ENCODE measurements around the gene ANKS4B. TPM values are rescaled to one million over a fixed set of nuclear protein-coding genes. Genes with fewer than 3 reads are reported as not detected.

Gene ANKS4B, protein sequence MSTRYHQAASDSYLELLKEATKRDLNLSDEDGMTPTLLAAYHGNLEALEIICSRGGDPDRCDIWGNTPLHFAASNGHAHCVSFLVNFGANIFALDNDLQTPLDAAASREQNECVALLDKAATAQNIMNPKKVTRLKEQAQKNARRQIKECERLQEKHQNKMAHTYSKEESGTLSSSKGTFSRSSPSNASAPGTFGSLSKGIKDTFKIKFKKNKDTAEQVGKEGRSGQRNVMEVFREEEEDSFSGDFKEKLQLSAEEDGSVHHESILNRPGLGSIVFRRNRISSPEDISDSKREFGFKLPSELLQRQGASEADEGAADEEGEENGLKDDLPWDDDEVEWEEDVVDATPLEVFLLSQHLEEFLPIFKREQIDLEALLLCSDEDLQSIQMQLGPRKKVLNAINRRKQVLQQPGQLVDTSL
- total RNA-seq (not detected in 2 replicates), polyA plus RNA-seq (not detected in 2 replicates)

DNA sequence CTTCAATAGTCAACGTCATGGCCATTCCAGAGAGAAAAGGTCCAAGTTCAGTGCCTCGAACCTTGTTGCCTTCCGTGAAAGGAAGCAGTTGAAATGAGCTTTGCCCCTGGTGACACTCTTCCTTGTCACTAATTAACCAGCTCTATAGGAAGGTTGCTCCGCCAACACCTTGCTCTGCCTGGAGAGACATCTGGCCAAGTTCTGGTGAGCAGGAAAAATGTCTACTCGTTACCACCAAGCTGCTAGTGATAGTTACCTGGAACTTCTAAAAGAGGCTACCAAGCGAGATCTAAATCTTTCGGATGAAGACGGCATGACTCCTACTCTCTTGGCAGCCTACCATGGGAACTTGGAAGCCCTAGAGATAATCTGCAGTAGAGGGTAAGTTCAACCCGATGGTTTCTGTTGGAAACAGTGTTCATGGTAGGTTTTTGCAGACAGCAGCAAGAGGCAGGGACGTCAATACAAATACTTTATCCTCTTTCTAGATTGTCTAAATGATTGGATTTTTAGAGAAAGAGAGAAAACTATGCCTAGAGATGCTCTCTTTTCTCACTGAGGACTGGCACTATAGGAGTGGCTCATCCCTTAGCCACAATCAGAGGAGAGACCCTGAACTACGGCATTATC, at the start of gene ANKS4B:
Gene ANKS4B, plus strand, starts transcription at position 179 of the 630 bp plus-strand sequence. Its CDS starts 39 bp downstream, at position 218.
- H3K36me3 ChIP-seq, result no peaks in the 10 kb centered on the region
- H3K27ac ChIP-seq, result no peak within 1 kb of the TSS
- no peak for DNase-seq (ENCODE audit: low read depth in 1 of 2, low spot score in 1 of 2)
- H3K4me3 ChIP-seq, result no peak within 1 kb of the TSS
- no peaks in the 10 kb centered on the region for H3K9me3 ChIP-seq (ENCODE audit: low read depth)
- no peaks in the 10 kb centered on the region for H3K4me1 ChIP-seq (ENCODE audit: low read depth)
- no peaks in the 10 kb centered on the region for H3K27me3 ChIP-seq
- TF ChIP-seq, protein P1, sequence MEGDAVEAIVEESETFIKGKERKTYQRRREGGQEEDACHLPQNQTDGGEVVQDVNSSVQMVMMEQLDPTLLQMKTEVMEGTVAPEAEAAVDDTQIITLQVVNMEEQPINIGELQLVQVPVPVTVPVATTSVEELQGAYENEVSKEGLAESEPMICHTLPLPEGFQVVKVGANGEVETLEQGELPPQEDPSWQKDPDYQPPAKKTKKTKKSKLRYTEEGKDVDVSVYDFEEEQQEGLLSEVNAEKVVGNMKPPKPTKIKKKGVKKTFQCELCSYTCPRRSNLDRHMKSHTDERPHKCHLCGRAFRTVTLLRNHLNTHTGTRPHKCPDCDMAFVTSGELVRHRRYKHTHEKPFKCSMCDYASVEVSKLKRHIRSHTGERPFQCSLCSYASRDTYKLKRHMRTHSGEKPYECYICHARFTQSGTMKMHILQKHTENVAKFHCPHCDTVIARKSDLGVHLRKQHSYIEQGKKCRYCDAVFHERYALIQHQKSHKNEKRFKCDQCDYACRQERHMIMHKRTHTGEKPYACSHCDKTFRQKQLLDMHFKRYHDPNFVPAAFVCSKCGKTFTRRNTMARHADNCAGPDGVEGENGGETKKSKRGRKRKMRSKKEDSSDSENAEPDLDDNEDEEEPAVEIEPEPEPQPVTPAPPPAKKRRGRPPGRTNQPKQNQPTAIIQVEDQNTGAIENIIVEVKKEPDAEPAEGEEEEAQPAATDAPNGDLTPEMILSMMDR (IDR thresholded peaks at IDR 0.05; ENCODE audit: low read depth, low read length), result no peak

DNA sequence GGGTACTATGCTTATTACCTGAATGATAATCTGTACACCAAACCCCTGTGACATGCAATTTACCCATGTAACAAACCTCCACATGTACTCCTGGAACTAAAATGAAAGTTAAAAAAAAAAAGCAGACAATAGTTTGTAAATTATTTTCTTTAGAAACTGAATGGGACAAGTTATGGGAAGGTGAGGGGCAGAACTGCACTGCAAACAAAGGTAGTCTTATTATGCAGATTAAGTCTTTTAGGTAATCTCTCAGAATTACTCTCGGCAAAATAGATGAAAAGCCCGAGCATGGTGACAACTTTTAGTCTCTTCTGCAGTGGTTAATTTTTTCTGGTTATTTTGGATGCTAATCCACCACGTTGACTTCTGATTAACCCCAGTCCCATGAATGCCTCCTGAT, 49.5 kb upstream of the ANKS4B start:
- no peak for DNase-seq (ENCODE audit: low read depth in 1 of 2, low spot score in 1 of 2)
- TF ChIP-seq, protein P1 (IDR thresholded peaks at IDR 0.05; ENCODE audit: low read depth, low read length), result no peak
- Histone ChIP-seq H3K27me3 (no peaks in the 10 kb centered on the region), H3K4me1 (ENCODE audit: low read depth) (no peaks in the 10 kb centered on the region), H3K27ac (no peak overlapping the region), H3K4me3 (no peak overlapping the region), H3K9me3 (ENCODE audit: low read depth) (no peaks in the 10 kb centered on the region), H3K36me3 (no peaks in the 10 kb centered on the region)

DNA sequence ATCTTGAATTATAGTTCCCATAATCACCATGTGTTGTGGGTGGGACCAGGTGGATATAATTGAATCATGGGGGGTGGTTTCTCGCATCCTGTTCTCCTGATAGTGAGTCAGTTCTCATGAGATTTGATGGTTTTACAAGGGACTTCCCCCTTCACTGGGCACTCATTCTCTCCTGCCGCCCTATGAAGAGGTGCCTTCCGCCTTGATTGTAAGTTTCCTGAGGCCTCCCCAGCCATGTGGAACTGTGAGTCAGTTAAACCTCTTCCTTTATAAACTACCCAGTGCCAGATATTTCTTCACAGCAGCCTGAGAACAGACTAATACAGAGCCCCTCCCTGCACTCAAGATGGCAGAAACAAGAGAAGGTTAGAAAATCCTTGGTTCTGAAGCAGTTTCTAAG, 48.7 kb upstream of the ANKS4B start:
- DNase-seq (ENCODE audit: low read depth in 1 of 2, low spot score in 1 of 2), result no peak
- Histone ChIP-seq H3K27me3 (no peaks in the 10 kb centered on the region), H3K4me1 (ENCODE audit: low read depth) (no peaks in the 10 kb centered on the region), H3K9me3 (ENCODE audit: low read depth) (no peaks in the 10 kb centered on the region), H3K36me3 (no peaks in the 10 kb centered on the region), H3K27ac (no peak overlapping the region), H3K4me3 (no peak overlapping the region)
- TF ChIP-seq, protein P1 (IDR thresholded peaks at IDR 0.05; ENCODE audit: low read depth, low read length), result no peak

DNA sequence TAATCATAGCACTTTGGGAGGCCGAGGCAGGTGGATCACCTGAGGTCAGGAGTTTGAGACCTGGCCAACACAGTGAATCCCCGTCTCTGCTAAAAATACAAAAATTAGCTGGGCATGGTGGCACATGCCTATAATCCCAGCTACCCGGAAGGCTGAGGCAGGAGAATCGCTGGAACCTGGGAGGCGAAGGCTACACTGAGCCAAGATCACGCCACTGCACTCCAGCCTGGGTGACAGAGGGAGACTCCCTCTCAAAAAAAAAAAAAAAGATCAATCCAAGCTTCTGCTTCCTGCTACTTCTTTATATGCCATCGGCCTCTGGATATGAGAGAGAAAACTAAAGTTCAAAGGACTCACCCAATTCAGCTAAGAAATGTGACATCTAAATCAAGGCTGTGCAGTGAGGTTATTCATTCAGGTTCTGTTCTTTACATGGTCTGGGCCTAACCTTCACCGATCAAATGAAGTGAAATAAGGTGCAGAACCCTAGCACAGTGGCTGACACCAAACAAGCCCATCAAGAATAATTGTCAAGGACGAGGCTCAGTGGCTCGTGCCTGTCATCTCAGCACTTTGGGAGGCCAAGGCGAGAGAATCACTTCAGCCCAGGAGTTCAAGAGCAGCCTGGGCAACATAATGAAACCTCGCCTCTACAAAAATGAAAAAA, 47.7 kb upstream of the ANKS4B start:
- Histone ChIP-seq H3K27ac (no peak overlapping the region), H3K36me3 (no peaks in the 10 kb centered on the region), H3K27me3 (no peaks in the 10 kb centered on the region), H3K9me3 (ENCODE audit: low read depth) (no peaks in the 10 kb centered on the region), H3K4me3 (no peak overlapping the region), H3K4me1 (ENCODE audit: low read depth) (no peaks in the 10 kb centered on the region)
- no peak for DNase-seq (ENCODE audit: low read depth in 1 of 2, low spot score in 1 of 2)
- TF ChIP-seq, protein P1 (IDR thresholded peaks at IDR 0.05; ENCODE audit: low read depth, low read length), result no peak

DNA sequence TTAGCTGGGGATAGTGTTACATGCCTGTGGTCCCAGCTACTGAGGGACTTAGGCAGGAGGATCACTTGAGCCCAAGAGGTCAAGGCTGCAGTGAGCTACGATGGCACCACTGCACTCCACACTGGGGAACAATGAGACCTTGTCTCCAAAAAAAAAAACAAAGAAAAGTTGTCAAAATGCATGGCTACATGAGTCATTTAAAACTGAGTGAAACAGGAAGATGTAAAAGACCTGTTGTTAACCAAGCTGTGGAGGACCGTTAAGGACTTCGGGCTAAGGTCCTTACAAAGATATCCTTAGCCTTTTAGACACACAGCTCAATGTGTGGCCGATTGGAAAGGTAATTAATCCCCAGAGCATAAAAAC, 47.2 kb upstream of the ANKS4B start:
- no peak overlapping the region for H3K27ac ChIP-seq
- H3K27me3 ChIP-seq, result no peaks in the 10 kb centered on the region
- no peaks in the 10 kb centered on the region for H3K4me1 ChIP-seq (ENCODE audit: low read depth)
- H3K9me3 ChIP-seq (ENCODE audit: low read depth), result no peaks in the 10 kb centered on the region
- H3K36me3 ChIP-seq, result no peaks in the 10 kb centered on the region
- TF ChIP-seq, protein P1 (IDR thresholded peaks at IDR 0.05; ENCODE audit: low read depth, low read length), result no peak
- no peak overlapping the region for H3K4me3 ChIP-seq
- DNase-seq (ENCODE audit: low read depth in 1 of 2, low spot score in 1 of 2), result no peak

All from cardiac muscle cell (in vitro differentiated cells and primary cell).